GM12873 (cell line): ENCODE measurements around the gene KTI12.

Experiments used
- TF ChIP-seq, protein P1 (sequence below): IDR thresholded peaks from 2 replicates; pipeline ENCODE4 v1.5.1; 2012; ENCODE audit warnings: low read depth, mild to moderate bottlenecking, moderate library complexity, low read length, control low read depth; ENCODE audit not compliant: insufficient read depth; ENCODE audit errors: missing control alignments

KTI12 gene

DNA sequence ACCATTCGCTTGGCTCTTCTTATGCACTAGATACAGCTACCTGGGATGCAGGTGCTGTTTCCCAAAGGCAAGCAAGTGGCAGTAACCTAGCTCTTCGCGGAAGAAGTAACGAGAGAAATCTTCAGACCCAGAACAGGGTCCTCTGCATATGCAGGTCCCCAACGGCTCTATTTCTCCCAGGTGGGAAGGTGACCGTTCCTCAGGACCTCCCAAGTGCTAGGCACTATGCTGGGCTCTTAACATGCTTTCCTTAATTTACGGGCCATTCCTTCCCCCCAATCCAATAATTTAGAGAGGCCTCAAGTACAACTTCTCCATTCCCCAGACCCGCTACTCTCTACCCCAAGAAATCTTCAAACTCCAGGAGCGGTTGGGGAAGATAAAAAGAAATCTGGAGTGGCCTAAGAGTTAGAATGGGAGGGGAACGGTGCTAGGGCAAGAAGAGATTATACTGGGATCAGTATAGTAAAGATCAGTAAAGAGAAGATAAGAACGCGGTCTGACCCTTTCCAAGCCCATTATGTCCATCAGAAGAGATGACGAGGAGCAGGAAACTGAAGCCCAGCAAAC lies 21.0 kb upstream of the KTI12 start:
- TF ChIP-seq, protein P1, sequence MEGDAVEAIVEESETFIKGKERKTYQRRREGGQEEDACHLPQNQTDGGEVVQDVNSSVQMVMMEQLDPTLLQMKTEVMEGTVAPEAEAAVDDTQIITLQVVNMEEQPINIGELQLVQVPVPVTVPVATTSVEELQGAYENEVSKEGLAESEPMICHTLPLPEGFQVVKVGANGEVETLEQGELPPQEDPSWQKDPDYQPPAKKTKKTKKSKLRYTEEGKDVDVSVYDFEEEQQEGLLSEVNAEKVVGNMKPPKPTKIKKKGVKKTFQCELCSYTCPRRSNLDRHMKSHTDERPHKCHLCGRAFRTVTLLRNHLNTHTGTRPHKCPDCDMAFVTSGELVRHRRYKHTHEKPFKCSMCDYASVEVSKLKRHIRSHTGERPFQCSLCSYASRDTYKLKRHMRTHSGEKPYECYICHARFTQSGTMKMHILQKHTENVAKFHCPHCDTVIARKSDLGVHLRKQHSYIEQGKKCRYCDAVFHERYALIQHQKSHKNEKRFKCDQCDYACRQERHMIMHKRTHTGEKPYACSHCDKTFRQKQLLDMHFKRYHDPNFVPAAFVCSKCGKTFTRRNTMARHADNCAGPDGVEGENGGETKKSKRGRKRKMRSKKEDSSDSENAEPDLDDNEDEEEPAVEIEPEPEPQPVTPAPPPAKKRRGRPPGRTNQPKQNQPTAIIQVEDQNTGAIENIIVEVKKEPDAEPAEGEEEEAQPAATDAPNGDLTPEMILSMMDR, result no peak

DNA sequence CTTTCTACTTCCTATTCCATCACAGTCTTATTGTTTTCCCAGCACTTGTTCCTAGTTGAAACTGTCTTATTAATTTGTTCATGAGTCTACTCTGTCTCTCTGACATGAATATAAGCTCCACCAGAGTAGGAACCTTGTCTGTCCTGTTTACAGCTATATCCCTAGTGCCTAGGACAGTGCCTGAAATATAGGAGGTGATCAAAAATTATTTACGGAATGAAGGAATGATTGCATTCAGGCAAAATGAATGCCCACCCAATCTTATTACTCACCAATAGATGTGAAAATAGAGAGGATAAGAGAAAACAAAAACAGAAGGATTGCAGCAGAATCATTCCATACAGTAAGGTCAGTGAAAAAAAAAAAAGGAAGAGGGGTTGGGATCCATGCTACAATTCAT lies 20.3 kb upstream of the KTI12 start:
- TF ChIP-seq, protein P1, result no peak

DNA sequence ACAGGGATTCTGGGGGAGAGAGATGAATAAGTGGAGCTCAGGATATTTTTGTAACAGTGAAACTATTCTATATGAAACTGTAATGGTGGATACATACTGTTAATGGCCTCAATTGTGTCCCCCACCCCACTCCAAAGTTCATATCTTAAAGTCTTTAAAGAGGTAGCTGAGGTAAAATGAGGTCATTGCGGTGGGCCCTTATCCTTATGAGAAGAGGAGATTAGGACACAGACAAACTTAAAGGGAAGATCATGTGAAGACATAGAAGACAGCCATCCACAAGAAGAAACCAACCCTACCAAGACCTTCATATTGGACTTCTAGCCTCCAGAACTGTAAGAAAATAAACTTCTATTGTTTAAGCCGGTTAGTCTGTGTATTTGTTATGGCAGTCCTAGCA lies 11.6 kb upstream of the KTI12 start:
- TF ChIP-seq, protein P1, result no peak

DNA sequence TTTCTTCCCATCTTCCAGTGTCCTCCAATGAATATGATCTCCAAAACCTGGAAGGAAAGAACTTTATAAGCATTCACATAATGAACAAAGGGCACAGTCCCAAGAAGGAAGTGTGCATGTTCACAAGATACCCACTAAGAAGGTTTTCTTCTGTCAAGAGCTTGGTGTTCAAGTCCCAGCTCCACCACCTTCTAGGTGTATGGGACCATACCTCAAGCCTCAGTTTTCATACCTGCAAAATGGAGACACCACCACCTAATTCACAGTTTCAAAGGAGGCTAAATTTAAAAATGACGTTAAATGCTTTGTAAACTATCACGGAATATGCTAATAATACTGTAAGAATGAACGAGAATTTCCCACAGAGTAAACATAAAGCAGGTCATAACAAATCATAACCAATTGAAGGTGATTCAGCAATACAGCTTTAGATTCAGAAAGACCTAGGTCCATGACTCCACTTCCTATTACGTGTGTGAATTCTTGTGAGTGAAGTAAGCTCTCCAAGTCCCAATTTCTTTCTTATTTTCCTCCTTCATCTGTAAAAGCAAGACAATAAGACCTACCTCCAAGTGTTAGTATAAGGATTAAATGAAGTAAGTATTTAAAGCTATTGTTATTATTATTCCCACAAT lies 8.1 kb upstream of the KTI12 start:
- TF ChIP-seq, protein P1, result no peak

DNA sequence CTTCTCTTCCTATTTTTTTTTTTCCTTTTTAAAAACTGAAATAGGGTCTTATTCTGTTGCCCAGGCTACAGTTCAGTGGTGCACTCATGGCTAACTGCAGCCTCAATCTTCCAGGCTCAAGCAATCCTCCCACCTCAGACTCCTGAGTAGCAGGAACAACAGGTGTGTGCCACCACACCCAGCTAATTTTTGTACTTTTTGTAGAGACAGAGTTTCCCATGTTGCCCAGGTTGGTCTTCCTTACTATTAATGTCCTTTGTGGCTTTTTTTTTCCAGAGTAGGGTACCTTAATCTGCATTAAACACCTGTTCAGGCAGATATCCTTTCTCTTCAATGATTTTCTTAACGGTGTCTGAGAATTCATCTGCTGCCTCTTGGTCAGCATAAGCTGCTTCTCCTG lies 4.3 kb upstream of the KTI12 start:
- TF ChIP-seq, protein P1, result no peak

DNA sequence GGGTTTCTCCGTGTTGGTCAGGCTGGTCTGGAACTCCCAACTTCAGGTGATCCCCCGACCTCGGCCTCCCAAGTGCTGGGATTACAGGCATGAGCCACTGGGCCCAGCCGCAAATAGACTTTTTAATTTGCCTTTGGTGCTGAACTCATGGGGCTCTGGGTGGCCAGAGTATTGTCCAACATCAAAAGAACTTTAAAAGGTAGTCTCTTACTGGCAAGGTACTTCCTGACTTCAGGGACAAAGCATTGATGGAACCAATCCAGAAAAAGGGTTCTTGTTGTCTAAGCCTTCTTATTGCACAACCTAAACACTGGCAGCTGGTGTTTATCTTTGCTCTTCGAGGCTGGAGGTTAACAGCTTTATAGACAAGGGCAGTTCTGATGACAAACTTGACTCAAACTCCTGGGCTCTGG lies 3.8 kb upstream of the KTI12 start:
- TF ChIP-seq, protein P1, result no peak

DNA sequence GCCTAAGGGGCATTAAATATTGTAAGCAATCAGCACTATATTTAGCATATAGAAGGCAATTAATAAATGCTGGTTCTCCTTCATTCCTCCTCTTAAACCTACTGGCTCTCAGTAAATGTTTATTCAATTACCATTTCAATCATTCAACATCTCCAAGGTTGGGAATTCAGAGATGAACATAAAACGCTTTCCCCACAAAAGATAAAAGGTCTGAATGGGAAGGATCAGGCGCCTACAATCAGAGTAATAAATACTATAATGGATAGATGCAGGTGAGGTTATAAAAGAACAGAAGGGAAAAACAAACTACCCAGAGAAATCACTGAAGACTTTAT lies 407 bp upstream of the KTI12 start:
- TF ChIP-seq, protein P1, result no peak
